ENCODE data around the gene EARS2.

Gene EARS2

GRCh38 chr16:23502466-23502865 lies 54.7 kb downstream of the EARS2 start:
- no peak overlapping the region for H3K4me3 ChIP-seq (ENCODE audit: low read depth, low read length, poor library complexity, severe bottlenecking)
- H3K4me1 ChIP-seq (ENCODE audit: insufficient read depth, low read length, severe bottlenecking): peaks cover 97% of the 10 kb centered on the region
- H3F3A ChIP-seq (ENCODE audit: insufficient read depth, low read length): no peaks in the 10 kb centered on the region
- no peak overlapping the region for H2AFZ ChIP-seq (ENCODE audit: low read length)
- no peak overlapping the region for H3K27ac ChIP-seq (ENCODE audit: low read depth, low read length, poor library complexity, severe bottlenecking)
- no peak overlapping the region for H3K9ac ChIP-seq (ENCODE audit: low read length)
- H3K9me3 ChIP-seq (ENCODE audit: low read length): no peaks in the 10 kb centered on the region
- H3K9me2 ChIP-seq (ENCODE audit: low read depth, low read length): no peaks in the 10 kb centered on the region
- TF ChIP-seq EZH2 (IDR thresholded peaks at IDR 0.05; ENCODE audit: borderline replicate concordance, low read length): no peak
- no peaks in the 10 kb centered on the region for H4K20me1 ChIP-seq (ENCODE audit: insufficient read depth, low read length)
- H3K36me3 ChIP-seq (ENCODE audit: insufficient read depth, low read length): peaks cover 35% of the 10 kb centered on the region; the same call in 1 of the 2 replicates
- no peak overlapping the region for H3K4me2 ChIP-seq (ENCODE audit: low read length)
- H3K79me2 ChIP-seq (ENCODE audit: insufficient read depth, low read length): peaks cover 99% of the 10 kb centered on the region
- no peaks in the 10 kb centered on the region for H3K27me3 ChIP-seq (ENCODE audit: insufficient read depth, low read length)

GRCh38 chr16:23501291-23501690 lies 55.9 kb downstream of the EARS2 start:
- Histone ChIP-seq H2AFZ (ENCODE audit: low read length) (no peak overlapping the region), H3K4me1 (ENCODE audit: insufficient read depth, low read length, severe bottlenecking) (peaks cover 93% of the 10 kb centered on the region), H3F3A (ENCODE audit: insufficient read depth, low read length) (no peaks in the 10 kb centered on the region), H3K9ac (ENCODE audit: low read length) (no peak overlapping the region), H4K20me1 (ENCODE audit: insufficient read depth, low read length) (no peaks in the 10 kb centered on the region), H3K36me3 (ENCODE audit: insufficient read depth, low read length) (peaks cover 33% of the 10 kb centered on the region; the same call in 1 of the 2 replicates), H3K4me3 (ENCODE audit: low read depth, low read length, poor library complexity, severe bottlenecking) (no peak overlapping the region), H3K4me2 (ENCODE audit: low read length) (peak overlapping the region; percentile 43; the same call in 1 of the 2 replicates), H3K9me2 (ENCODE audit: low read depth, low read length) (no peaks in the 10 kb centered on the region), H3K27me3 (ENCODE audit: insufficient read depth, low read length) (no peaks in the 10 kb centered on the region), H3K79me2 (ENCODE audit: insufficient read depth, low read length) (peaks cover 93% of the 10 kb centered on the region), H3K9me3 (ENCODE audit: low read length) (no peaks in the 10 kb centered on the region), H3K27ac (ENCODE audit: low read depth, low read length, poor library complexity, severe bottlenecking) (peak overlapping the region; percentile 14)
- TF ChIP-seq CTCF (IDR thresholded peaks at IDR 0.05; ENCODE audit: low read length) (no peak), EZH2 (IDR thresholded peaks at IDR 0.05; ENCODE audit: borderline replicate concordance, low read length) (no peak)

- Histone ChIP-seq H3F3A (ENCODE audit: insufficient read depth, low read length) (no peaks in the 10 kb centered on the region), H3K4me1 (ENCODE audit: insufficient read depth, low read length, severe bottlenecking) (peaks cover 88% of the 10 kb centered on the region), H4K20me1 (ENCODE audit: insufficient read depth, low read length) (no peaks in the 10 kb centered on the region), H3K36me3 (ENCODE audit: insufficient read depth, low read length) (peaks cover 33% of the 10 kb centered on the region; the same call in 1 of the 2 replicates), H3K9ac (ENCODE audit: low read length) (no peak overlapping the region), H3K9me3 (ENCODE audit: low read length) (no peaks in the 10 kb centered on the region), H3K27me3 (ENCODE audit: insufficient read depth, low read length) (no peaks in the 10 kb centered on the region), H3K27ac (ENCODE audit: low read depth, low read length, poor library complexity, severe bottlenecking) (no peak overlapping the region), H3K4me3 (ENCODE audit: low read depth, low read length, poor library complexity, severe bottlenecking) (no peak overlapping the region), H2AFZ (ENCODE audit: low read length) (no peak overlapping the region), H3K79me2 (ENCODE audit: insufficient read depth, low read length) (peaks cover 89% of the 10 kb centered on the region), H3K4me2 (ENCODE audit: low read length) (peak overlapping the region; percentile 43; the same call in 1 of the 2 replicates), H3K9me2 (ENCODE audit: low read depth, low read length) (no peaks in the 10 kb centered on the region)
- no peak for TF ChIP-seq EZH2 (IDR thresholded peaks at IDR 0.05; ENCODE audit: borderline replicate concordance, low read length)
- TF ChIP-seq CTCF (IDR thresholded peaks at IDR 0.05; ENCODE audit: low read length): no peak
Measured at GRCh38 chr16:23500862-23501225, 56.3 kb downstream of the EARS2 start.

DNA sequence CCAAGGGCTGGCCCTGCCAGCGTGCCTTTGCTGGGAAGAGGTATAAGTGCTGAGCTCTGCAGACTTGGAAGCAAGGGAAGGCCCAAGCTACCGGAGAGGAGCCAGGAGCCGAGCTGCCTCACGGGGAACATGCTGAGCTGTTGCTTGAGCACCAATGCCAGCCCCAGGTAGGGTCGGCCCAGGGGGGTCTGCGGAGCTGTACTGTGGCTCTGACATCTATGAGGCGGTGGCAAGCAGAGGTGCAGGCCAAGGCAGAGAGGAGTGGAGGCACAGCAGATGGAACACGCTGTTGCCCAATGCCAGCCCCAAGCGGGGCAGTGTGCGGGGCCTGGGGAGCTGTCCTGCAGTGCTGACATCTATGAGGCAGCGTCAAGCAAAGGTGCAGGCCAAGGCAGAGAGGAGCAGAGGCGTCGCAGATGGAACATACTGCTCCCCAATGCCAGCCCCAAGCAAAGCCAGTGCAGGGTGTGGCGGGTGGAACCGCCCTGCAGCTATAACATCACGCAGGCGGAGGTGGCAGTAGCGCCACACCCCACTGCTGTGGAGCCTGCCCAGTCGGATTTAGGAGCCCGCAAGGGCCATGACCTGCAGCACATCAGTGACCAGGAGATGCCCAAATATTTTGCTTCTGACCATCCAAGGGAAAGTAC lies 56.8 kb downstream of the EARS2 start:
- TF ChIP-seq EZH2 (IDR thresholded peaks at IDR 0.05; ENCODE audit: borderline replicate concordance, low read length): no peak
- TF ChIP-seq CTCF (IDR thresholded peaks at IDR 0.05; ENCODE audit: low read length): peak; percentile 21; the same call in 1 of the 2 replicates
- Histone ChIP-seq H3K27ac (ENCODE audit: low read depth, low read length, poor library complexity, severe bottlenecking) (peak overlapping the region; percentile 32), H3K4me3 (ENCODE audit: low read depth, low read length, poor library complexity, severe bottlenecking) (no peak overlapping the region), H3K27me3 (ENCODE audit: insufficient read depth, low read length) (no peaks in the 10 kb centered on the region), H3F3A (ENCODE audit: insufficient read depth, low read length) (no peaks in the 10 kb centered on the region), H2AFZ (ENCODE audit: low read length) (no peak overlapping the region), H4K20me1 (ENCODE audit: insufficient read depth, low read length) (no peaks in the 10 kb centered on the region), H3K36me3 (ENCODE audit: insufficient read depth, low read length) (peaks cover 38% of the 10 kb centered on the region; the same call in 1 of the 2 replicates), H3K9me3 (ENCODE audit: low read length) (no peaks in the 10 kb centered on the region), H3K9me2 (ENCODE audit: low read depth, low read length) (no peaks in the 10 kb centered on the region), H3K9ac (ENCODE audit: low read length) (no peak overlapping the region; the same call in 1 of the 2 replicates), H3K4me1 (ENCODE audit: insufficient read depth, low read length, severe bottlenecking) (peaks cover 83% of the 10 kb centered on the region), H3K79me2 (ENCODE audit: insufficient read depth, low read length) (peaks cover 84% of the 10 kb centered on the region), H3K4me2 (ENCODE audit: low read length) (peak overlapping the region; percentile 43)

Measured in OCI-LY1 (cell line).